ENCODE measurements around the gene AHRR.

Gene AHRR

DNA sequence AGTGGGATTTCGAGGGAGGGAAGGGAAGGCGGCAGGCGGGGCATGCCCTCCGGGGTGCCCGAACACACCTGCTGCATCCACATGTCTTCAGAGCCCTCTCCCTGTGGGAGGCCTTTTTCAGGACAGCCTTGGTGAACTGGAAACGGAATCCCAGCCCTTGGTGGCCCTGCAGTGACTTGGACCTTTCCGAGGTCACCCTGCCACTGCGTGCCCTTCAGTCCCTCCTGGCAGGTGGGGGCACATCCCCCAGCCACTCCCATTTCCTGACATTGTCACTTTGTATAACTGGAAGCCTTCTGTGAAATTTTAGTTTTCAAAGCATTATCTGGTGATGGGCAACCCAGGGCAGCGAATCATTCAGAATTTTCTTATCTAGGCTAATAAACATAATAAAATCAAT, 11.0 kb upstream of the AHRR start:
- POLR2A ChIA-PET = no interaction called here
- TF ChIP-seq, protein P1, sequence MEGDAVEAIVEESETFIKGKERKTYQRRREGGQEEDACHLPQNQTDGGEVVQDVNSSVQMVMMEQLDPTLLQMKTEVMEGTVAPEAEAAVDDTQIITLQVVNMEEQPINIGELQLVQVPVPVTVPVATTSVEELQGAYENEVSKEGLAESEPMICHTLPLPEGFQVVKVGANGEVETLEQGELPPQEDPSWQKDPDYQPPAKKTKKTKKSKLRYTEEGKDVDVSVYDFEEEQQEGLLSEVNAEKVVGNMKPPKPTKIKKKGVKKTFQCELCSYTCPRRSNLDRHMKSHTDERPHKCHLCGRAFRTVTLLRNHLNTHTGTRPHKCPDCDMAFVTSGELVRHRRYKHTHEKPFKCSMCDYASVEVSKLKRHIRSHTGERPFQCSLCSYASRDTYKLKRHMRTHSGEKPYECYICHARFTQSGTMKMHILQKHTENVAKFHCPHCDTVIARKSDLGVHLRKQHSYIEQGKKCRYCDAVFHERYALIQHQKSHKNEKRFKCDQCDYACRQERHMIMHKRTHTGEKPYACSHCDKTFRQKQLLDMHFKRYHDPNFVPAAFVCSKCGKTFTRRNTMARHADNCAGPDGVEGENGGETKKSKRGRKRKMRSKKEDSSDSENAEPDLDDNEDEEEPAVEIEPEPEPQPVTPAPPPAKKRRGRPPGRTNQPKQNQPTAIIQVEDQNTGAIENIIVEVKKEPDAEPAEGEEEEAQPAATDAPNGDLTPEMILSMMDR (IDR thresholded peaks at IDR 0.05; ENCODE audit: control extremely low read depth, extremely low read depth, low read depth, missing control alignments) = no peak
- no peak for DNase-seq (ENCODE audit: extremely low spot score)
- CTCF ChIA-PET = interaction anchor here (1.4 kb wide), 1 partner anchor 121 kb away, joined by 4 read pairs; no protein-coding TSS in a partner anchor

DNA sequence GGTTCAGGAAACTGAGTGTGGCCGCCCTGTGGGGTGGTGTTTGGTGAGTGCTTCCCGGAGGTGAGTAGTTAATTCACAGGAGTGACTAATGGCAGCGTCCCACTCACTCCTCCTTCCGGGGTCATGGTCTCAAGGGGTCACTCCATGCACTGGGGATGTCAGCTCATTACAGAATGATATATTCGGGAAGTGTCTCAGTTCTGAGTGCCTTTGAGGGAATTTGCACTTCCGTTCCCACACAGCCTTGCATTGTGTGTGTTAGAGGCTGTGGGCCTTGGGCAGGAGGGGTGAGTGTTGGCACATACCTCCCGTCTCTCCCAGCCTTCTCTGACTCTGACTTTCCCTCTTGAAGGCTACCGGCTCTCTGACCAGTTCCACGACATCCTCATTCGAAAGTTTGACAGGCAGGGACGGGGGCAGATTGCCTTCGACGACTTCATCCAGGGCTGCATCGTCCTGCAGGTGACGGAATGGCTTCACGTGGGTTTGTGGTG, 10.5 kb upstream of the AHRR start:
- DNase-seq (ENCODE audit: extremely low spot score) = peak; percentile 8
- TF ChIP-seq, protein P1 (IDR thresholded peaks at IDR 0.05; ENCODE audit: control extremely low read depth, extremely low read depth, low read depth, missing control alignments) = no peak
- CTCF ChIA-PET = interaction anchor here (1.4 kb wide), 1 partner anchor 120 kb away, joined by 4 read pairs; no protein-coding TSS in a partner anchor
- POLR2A ChIA-PET = no interaction called here

DNA sequence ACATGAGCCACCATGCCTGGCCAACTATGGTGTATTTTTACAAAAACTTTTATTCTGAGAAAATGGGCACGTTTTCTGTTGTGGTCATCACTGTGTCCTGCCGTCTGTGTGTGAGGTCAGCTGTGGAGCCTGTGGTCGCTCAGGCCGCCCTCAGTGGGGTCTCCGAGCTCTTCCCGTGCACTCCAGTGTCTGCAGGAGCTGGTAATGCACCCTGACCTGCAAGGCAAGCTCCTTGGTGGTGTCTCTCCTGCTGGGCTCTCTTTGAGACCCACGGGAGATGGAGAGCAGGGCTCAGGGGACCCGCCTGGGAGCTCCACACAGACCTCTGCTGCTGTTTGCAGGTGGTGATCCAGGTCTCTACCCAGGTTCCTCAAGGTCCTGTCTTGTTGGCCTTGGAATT, 9.6 kb upstream of the AHRR start:
- TF ChIP-seq, protein P1 (IDR thresholded peaks at IDR 0.05; ENCODE audit: control extremely low read depth, extremely low read depth, low read depth, missing control alignments) = no peak
- ChIA-PET CTCF (interaction anchor here (1.2 to 1.4 kb wide), 2 partner anchors 118 to 119 kb away, joined by 3 to 4 read pairs; no protein-coding TSS in a partner anchor), POLR2A (no interaction called here)
- peak; percentile 8 for DNase-seq (ENCODE audit: extremely low spot score)

GRCh38 chr5:312845-313244, 8.7 kb upstream of the AHRR start:
- TF ChIP-seq, protein P1 (IDR thresholded peaks at IDR 0.05; ENCODE audit: control extremely low read depth, extremely low read depth, low read depth, missing control alignments) = no peak
- peak; percentile 10 for DNase-seq (ENCODE audit: extremely low spot score)
- ChIA-PET POLR2A (no interaction called here), CTCF (interaction anchor here (1.0 to 1.2 kb wide), 3 partner anchors 27 to 134 kb away, joined by 3 read pairs; no protein-coding TSS in a partner anchor)

GRCh38 chr5:313265-313664, 8.2 kb upstream of the AHRR start:
- CTCF ChIA-PET = interaction anchor here (1.0 to 1.2 kb wide), 2 partner anchors 27 to 134 kb away, joined by 3 read pairs; no protein-coding TSS in a partner anchor
- TF ChIP-seq, protein P1 (IDR thresholded peaks at IDR 0.05; ENCODE audit: control extremely low read depth, extremely low read depth, low read depth, missing control alignments) = no peak
- DNase-seq (ENCODE audit: extremely low spot score) = no peak
- POLR2A ChIA-PET = no interaction called here

DNA sequence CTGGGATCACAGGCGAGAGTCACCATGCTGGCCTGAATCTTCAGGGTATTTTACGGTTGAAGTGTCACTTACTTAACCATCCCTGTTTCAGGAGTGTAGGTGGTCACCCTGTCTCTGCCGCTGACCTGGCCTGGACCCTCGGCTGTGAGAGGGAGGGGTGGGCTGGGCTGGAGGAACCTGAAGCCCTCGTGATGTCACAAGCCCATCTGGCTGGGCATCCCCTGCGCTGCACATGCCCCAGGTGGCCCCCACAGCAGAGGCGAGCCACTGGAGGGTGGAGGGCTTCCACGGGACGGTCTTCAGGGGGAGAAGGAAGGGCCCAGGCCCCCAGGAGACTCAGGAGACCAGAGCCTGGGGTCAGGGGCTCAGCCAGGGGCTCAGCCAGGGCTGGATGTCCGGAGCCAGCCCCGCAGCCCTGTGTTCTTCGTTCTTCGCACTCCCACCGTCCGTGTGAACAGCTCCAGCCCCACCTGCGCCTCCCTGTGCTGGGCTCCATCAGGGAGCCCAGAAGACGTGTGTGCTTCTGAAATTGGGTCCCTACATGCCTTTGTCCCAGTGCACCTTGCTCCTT, 7.6 kb upstream of the AHRR start:
- TF ChIP-seq, protein P1 (IDR thresholded peaks at IDR 0.05; ENCODE audit: control extremely low read depth, extremely low read depth, low read depth, missing control alignments) = no peak
- no peak for DNase-seq (ENCODE audit: extremely low spot score)
- ChIA-PET CTCF (no interaction called here), POLR2A (no interaction called here)

Measured in GM10248 (cell line).